ENCODE data around the gene HNRNPA3.
"Not testable (repeated sequence)": the region's sequence is repeated elsewhere in the genome, so short reads cannot be mapped to it uniquely, and the experiment has no call there.

HNRNPA3 gene

GRCh38 chr2:177264693-177265587 is 52.3 kb downstream of the HNRNPA3 start, which contains the start of gene NFE2L2 (continued):
- TF ChIP-seq ZNF274 (IDR thresholded peaks at IDR 0.05; ENCODE audit: low read length) (no peak), ZNF274 (tag by site-specific recombination; IDR thresholded peaks at IDR 0.05; ENCODE audit: borderline replicate concordance) (no peak), ZNF132 (tag by site-specific recombination; IDR thresholded peaks at IDR 0.05; ENCODE audit: borderline replicate concordance) (no peak), ZNF37A (tag by site-specific recombination; IDR thresholded peaks at IDR 0.05) (no peak)

GRCh38 chr2:177265824-177266817 is 53.5 kb downstream of the HNRNPA3 start:
- Histone ChIP-seq H3K9me3 (ENCODE audit: control insufficient read depth, insufficient read depth, low read depth, low read length) (no peaks in the 10 kb centered on the region), H3K36me3 (ENCODE audit: control insufficient read depth in 2 of 2, insufficient read depth in 1 of 2, low read length in 2 of 2) (no peaks in the 10 kb centered on the region), H3K27ac (ENCODE audit: extremely low read depth, low read depth, low read length) (no peak overlapping the region), H3K4me1 (ENCODE audit: control insufficient read depth, insufficient read depth, low read length) (peaks cover 10% of the 10 kb centered on the region), H3K4me3 (ENCODE audit: low read depth, low read length) (no peak overlapping the region)
- ChIA-PET POLR2A (interaction anchor here (1.6 to 3.2 kb wide), 5 partner anchors 7 to 54 kb away, joined by 6 to 23 read pairs (median 8); partner anchors contain the start of gene HNRNPA3), CTCF (interaction anchor here (0.7 to 2.6 kb wide), 7 partner anchors 16 to 1139 kb away, joined by 3 to 17 read pairs (median 3); no protein-coding TSS in a partner anchor)
- peak; percentile 86 for TF ChIP-seq PRDM6 (tag by site-specific recombination; IDR thresholded peaks at IDR 0.05)
- no peak for TF ChIP-seq ZNF19 (tag by site-specific recombination; IDR thresholded peaks at IDR 0.05; ENCODE audit: low read depth)
- TF ChIP-seq REST (tag by site-specific recombination; IDR thresholded peaks at IDR 0.05): no peak
- no peak for TF ChIP-seq ZBTB1 (tag by site-specific recombination; IDR thresholded peaks at IDR 0.05)
- 0 out of 2 replicates have a peak, but pooled peaks have one; percentile 13 for TF ChIP-seq SP7 (tag by site-specific recombination; IDR thresholded peaks at IDR 0.05)

GRCh38 chr2:177266955-177267354 is 54.4 kb downstream of the HNRNPA3 start:
- H3K36me3 ChIP-seq (ENCODE audit: control insufficient read depth in 2 of 2, insufficient read depth in 1 of 2, low read length in 2 of 2); H3K9me3 ChIP-seq (ENCODE audit: control insufficient read depth, insufficient read depth, low read depth, low read length); H3K4me1 ChIP-seq (ENCODE audit: control insufficient read depth, insufficient read depth, low read length); H3K4me3 ChIP-seq (ENCODE audit: low read depth, low read length); POLR2A ChIA-PET; H3K27ac ChIP-seq (ENCODE audit: extremely low read depth, low read depth, low read length): not testable (repeated sequence)
- CTCF ChIA-PET: interaction anchor here (0.7 to 1.7 kb wide), 4 partner anchors 68 to 106 kb away, joined by 3 to 17 read pairs (median 5); no protein-coding TSS in a partner anchor
